ENCODE measurements around the gene FARP1.

FARP1 gene

DNA sequence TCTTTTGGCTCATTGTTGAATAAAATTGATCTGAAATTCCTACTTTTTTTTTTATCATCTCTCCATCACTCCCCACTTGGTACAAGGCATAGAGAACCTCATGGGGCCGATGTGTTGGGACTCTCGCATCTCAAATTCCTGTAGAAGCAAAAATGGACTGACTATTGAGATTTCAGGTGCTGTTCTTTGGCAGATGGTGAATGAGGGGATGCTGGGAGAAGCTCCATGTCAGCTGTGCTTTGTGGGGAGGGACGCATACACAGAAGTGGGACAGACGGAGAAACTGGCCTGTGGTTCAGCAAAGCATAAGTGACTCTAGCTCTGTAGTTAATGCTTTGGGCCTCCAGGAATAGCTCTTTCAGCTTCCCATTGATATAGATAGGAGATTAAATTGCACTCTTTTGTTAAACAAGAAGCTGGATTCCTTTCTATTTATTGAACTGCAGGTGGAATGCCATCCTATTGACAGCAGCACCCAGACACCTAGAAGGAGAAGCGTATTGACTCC, 228.7 kb downstream of the FARP1 start:
- DNase-seq, result no peak

DNA sequence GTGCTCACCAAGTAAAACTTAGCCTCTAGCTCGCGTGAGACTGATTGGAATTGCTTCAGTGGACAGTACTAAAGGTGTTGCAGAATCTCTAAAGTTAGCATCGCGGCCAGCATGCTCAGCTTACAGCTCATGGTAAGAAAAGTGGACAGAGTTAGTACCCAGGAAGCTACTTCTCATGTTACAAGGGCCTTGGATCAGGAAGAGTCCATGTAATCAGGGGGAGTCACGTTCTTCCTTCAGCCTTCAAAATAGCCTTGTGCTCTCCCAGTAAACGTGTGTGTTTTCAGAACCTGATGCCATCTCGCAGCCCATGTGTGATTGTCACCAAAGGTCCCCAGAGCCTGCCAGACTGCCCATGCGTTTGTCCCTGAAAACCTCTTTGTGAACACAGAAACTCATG, 230.0 kb downstream of the FARP1 start:
- DNase-seq, result peak; percentile 23

DNA sequence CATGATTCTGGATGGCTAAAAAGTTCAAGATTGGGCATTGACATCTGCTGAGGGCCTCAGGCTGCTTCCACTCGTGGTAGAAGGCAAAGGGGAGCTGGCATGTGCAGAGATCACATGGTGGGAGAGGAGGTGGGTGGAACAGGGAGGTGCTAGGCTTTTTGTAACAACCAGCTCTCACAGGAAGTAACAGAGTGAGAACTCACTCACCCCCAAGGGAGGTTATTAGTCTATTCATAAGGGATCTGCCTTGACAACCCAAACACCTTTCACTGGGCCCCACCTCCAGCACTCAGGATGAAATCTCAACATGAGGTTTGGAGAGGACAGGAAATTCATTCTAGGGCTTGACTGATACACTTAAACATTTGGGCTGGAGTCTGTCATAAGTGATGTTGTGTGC, 231.9 kb downstream of the FARP1 start:
- DNase-seq, result no peak

DNA sequence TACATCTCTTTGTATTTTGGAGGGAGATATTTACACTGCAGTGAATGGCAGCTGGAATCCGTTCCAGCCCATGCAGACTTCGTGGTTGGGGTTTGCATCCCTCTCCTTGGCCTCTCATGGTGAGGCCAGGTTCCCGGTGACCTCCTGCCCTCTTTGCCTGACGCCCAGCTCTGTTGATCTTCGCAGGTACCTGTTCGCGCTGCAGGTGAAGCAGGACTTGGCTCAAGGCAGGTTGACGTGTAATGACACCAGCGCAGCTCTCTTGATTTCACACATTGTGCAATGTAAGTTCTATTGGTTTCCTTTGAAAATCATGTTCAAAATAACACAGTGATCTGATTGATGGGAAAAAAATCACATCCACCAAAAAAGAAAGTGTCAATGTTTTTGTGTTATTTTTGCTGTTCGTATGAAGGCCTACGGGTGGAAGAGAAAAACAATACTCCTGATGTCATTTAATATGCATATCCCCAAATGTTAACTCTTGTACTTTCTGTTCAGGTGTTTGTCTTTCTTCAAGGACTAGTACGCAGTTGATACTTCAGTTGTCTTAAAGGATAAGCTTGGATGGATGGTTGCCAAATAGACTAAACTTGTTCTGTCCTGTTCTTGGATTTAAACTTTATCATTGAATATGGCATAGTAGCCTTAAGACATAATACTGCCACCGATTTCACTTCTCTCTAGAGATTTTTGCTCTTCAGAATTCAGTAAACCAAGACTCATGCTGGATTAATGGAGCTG, 234.9 kb downstream of the FARP1 start:
- no peak for DNase-seq

DNA sequence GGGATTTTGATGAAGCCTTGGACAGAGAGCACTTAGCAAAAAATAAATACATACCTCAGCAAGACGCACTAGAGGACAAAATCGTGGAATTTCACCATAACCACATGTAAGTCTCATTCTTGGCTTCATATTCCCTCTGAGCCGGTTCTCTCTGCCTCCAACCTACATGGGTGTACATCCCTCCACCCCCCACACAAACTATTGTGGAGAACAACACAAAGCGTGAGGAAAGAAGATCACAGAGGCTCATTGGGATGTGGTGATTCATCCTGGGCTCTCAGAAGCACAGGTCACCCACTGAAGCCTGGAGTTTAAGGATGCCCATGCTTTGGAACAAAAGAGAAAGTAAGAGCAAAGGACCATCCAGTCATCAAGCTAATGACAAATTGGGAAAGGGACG, 241.8 kb downstream of the FARP1 start:
- peak; percentile 81 for DNase-seq

DNA sequence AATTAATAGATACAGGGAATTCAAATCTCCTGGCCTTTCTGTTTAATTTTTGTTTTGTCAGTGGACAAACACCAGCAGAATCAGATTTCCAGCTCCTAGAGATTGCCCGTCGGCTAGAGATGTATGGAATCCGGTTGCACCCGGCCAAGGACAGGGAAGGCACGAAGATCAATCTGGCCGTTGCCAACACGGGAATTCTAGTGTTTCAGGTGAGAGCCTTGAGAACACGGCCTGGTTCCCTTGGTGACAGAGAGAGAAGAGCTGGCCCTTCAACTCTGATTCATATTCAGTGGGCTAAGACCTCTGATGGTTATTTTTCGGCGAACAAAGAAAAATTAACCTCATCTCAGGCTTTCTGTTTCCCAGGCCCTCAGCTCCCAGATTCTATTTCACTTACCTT, 242.7 kb downstream of the FARP1 start:
- DNase-seq, result no peak

DNA sequence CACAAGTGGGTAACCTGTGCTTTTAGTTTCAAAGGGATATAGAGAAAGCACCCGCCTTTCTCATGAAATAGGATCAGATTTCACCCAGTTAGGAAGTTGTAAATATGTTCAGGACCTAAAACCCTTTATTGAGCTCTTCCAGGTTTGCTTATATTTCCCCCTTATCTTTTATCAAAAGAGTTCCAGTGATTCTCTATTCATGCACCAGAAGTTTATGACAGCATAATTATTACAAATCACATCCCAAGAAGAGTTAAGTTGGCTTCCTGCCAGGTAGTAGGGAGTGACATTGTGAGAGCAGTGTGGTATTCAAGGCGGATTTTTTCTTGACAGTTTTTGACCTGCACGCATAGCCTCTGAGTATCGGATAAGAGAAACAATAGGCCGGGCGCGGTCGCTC, 243.7 kb downstream of the FARP1 start:
- DNase-seq, result peak; percentile 11

DNA sequence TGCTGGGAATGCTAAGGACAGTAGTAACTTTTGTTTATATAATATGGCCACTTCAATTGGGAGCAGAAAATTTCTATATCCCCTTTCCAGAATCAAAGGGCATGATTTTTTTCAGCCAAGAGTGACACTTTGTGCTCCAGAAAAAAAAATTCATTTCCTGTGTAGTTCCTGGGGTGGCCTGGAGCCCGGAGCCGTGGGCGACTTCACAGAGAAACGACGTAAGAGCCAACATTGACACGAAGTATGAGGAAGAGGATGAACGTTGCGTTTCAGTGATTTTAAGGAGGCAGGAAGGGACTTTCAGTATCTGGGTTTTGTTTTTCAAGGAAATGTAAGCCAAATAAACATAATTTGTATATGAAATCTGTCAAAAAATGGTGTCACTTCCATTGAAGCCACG, 246.4 kb downstream of the FARP1 start:
- DNase-seq, result no peak

DNA sequence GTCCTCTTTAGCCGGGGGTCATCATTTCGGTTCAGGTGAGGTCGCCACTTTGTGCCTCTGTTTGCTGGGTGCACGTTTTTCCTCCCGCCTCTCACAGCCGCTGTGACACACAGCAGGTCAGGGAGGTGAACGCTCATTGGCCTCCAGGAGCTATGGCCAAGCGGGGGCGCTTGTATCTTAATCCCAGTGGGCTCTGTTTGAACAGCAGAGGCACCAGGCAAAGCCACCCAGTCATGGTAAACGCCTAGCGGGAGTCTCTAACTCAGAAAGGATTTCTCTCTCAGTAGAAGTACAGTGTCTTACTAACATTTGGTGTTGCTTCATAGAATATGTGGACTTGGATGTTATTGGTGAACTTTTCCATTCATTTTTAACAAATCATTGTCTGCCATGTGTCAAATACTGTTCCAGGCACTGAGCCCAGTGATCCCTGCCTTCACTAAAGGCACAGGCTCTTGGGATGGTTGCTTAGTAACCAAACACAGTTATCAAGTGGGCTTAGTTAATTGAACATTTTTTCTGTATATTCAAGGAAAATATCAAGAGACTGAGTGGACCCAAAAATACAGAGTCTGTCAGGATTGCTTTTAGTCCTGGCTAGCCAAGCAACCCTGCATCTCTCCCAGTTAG, 247.3 kb downstream of the FARP1 start:
- DNase-seq, result no peak

DNA sequence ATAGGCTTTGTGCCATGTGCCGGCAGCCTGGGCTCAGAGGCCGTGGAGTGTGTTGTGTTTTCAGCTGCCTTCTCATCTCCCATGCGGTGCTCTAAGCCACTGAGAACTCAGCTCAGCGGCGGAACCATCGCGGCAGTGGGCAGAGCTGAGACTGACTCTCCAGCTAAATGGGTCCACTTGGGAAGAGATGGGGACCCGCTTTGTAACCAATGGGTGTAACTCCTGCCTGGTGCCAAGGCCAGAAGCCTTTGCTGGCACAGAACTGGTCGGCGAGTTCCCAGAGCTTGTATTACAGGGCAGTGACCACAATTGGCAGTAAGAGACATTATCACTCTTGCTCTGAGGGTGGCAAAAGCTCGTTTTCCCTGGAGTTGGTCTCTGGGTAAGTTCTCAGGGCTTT, 251.0 kb downstream of the FARP1 start:
- no peak for DNase-seq

DNA sequence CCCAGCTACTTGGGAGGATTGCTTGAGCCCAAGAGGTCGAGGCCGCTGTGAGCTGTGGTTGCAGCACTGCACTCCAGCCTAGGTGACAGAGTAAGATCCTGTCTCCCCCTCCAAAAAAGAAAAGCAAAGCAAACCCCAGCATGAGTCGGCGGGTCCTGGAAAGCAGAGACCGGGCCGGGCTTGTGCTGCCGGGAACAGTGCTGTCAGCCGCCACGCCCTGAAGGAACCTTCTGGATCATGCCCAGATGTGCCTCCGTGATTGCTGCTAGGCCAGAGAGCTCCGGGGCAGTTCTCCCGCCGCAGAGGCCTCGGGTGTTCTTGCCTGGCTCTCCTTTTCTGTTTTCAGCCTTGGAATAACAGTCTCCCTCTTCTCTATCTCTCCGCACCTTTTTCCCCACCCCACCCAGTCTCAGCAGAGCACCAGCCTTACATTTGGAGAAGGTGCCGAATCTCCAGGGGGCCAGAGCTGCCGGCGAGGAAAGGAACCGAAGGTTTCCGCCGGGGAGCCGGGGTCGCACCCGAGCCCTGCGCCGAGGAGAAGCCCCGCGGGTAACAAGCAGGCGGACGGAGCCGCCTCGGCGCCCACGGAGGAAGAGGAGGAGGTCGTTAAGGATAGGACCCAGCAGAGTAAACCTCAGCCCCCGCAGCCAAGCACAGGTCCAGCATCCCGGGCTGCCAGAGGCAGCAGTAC, 252.1 kb downstream of the FARP1 start:
- no peak for DNase-seq

DNA sequence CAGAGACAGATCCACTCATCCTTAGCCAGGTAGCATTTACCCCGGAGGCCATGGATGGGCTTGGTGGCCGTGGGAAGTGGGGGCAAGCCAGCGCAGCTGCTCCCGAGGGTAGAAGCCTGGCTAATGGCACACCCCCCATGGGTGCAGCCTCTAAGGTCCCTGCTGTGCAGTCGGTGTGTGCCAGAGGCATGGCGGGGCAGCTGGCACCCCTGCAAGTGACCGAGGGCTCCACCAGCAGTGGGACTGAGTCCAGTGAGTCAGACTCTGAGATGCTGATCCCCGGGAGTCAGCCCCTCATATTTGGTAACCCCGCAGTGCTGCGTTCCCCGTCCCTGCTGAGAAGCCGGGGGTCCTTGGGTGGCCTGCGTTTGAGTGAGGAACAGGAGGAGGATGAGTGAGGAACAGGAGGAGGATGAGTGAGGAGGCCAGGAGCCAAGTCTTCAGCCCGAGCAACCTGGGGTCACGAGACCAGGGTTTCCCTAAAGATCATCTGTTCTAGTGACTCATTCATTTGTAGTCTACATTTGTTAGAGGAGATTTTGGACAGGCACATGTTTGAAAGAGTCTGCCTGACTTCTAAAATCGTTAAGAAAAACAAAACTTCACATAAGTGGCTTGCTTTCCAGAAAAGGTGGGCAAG, 253.3 kb downstream of the FARP1 start:
- DNase-seq, result no peak

DNA sequence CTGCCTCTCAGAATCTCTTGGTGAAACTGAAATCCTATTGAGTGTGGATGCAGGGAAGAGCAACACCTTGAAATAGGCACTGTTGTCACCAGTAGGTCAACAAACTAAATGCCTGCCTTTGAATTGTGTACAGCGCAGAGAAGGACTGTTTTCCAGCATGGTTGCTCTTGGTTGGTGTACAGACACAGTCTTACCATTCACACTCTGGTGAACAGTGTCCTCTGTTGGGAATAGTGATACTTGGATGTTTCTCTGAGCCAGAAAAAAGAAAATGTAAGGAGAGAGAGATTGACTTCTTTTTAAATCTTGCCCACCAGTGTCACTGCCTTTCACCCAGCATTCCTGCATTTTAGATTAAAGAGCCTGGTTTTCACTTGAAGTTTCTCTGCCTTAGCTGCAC, 254.3 kb downstream of the FARP1 start:
- no peak for DNase-seq

DNA sequence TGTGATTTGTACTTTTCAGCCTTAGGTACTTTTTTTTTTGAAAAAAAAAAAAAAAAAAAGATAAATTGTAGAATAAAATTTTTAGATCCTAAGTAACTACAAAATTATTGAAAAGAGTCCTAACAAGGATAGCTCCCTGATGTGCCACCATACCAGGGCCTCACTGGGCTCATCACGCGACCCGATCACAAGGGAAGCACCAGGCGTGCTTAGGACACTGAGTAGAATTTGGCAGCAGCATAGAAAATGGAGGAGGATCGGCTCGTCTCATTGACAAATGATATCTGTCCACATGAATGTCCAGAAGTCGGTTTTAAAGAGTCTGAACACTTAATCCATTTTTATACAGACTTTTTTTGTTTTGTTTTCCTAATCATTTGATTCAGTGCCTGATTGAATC, 255.0 kb downstream of the FARP1 start:
- DNase-seq, result no peak

DNA sequence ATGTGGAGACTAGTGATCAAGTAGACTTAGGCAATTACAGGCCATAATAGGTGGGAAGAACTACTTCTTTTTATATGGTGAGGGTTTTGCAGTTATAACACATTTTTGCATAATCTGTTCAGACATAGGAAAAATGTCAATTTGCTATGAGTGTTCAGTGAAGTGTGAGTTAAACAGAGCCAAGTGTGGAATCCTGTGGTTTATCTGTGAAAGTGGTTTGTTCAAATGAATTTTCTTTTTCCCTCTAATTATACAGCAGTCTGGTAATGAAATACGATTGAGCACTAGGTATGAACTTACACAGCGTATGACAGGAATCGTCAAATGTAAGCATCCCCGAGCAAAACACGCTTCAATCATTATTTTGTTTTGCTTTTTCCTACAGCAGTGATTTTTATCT, 255.7 kb downstream of the FARP1 start:
- no peak for DNase-seq

DNA sequence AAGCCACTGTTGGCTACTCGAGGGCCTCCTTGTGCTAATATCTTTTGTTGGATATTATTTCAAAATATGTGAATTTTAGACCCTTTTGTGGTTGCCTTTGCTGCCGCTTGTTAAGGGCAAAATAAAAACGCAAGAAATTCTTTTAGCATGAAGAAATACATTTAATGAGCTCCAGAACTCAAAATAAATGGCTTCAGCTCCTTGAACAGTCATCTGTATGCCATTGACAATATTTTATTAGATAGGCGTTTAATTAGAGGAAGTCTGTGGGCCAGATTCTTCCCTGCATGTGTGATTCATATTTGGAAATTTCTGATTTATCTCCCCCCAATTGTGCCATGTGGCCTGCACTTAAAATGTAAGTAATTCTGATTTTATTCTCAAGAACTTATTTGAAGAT, 256.9 kb downstream of the FARP1 start:
- DNase-seq, result no peak

DNA sequence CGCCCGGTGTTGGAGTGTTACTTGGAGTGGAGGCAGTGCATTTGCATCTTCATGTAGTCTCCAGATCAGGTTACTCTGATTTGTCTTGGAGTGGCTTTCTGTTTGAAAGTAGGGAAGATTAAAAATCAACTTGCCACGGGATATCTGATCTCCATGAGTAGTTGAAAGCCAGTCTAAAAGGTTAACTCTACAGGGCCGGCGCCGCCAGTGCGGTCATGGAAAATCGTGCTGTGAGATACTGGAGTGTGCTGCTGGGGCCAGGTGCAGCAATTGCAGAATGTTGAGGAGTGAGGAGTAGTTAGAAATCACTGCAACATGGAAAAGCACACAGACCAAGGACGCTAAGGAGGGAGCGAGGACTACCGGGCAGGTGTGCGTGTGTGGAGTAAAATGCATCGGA, 259.0 kb downstream of the FARP1 start:
- no peak for DNase-seq

DNA sequence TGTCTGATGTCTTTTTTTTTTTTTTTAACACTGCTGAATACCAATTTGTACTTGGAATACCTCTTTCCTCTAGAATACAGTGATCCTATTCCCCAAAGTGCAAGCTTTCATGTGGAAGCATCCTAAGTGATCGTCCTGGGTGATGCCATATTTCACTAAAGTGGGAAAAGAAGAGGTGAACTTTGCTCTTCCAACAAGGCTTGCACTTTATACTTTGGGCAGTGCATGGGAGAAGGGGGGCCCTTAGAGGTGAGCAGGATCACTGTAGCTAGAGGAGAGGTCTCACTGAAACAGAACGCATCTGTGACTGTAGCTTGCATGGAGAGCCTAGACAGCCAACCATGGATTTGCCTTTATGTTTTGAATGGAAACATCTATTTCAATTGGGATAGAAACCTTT, 260.2 kb downstream of the FARP1 start:
- DNase-seq, result no peak

DNA sequence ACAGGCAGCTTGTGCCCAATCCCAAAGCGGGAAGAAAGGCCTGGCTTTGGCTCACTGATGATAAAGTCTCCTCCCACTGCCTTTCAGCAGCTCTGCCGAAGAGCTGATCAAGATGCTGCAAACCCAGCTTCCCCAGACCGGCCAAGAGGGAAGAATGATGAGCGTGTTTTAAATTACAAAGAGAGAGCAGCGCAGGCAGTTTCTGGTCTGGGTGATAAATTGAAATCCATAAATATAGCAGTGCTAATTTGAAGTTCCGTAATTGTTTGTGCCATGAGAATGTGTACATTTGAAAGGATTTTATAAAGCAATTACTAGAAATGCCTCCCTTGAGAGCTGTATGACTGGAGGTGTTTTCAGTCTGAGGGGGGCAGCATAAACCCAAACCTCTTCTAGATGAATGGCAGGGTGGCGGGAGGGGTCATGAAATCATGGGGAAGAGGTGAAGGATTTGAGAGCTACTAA, 262.2 kb downstream of the FARP1 start:
- no peak for DNase-seq

DNA sequence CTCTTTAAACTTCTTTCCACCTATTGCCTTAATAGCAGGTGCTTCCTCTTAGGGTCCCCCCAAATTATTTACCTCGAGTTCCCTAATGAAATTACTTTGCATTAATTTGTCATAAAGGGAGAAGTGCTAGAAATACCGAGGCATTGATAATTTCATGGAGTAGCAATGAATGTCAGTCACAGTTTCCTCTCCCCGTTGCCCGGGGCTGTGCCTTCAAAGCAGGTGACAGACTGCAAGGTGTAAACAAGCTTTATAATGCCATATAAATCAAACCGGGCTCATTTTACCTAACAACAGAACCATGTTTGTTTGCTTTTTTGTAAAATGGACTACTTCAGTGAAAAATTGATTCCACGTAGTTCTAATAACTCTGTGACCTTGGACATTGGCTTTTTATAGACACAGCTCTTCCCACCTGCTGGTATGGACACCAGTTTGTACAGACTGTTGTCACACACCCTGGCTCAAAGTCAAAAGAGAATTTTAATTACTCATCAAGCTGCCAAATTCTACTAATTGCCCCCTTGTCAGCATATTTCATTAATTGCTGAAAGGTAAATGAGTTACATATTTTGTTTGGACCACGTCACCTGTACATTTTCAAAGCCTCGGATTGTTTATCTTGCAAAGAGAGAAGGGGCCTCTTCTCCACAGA, 262.9 kb downstream of the FARP1 start:
- no peak for DNase-seq

DNA sequence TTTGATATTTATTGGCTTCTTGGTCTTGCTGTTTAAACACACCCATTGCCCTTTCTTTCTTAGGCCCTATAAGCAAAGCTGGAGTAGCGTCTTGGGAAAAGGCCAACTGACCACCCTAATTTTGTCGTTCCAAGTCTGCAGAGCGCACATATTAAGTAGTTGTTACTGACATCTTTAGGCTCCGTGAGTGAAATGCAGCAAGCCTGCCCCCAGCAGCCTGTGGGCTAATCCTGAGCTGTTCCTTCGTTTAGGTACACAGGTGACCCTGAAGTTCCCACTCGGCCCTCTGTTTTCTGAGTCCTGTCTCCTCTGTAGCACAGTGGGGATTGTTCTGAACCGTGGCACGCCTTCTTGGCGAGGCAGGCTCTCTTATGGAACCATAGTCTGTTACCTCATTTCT, 263.5 kb downstream of the FARP1 start:
- no peak for DNase-seq

DNA sequence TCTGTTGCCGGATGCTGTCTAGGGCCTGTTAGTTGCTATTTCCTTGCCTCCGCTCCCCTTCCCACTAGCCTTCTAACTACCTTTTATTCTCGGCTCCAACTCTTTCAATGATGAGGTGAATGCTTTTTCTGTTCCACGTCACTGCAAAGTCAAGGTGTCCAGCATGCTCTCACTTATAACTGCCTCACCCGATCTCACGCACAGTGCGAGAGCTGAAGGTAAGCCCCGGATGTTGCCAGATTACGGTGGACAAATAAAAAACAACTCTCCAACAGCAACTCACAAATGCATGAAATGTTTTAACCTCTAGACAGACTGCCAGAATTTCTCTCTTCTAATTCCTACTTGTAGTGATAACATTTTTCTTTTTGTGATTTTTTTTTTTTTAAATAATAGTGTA, 264.1 kb downstream of the FARP1 start:
- DNase-seq, result no peak

DNA sequence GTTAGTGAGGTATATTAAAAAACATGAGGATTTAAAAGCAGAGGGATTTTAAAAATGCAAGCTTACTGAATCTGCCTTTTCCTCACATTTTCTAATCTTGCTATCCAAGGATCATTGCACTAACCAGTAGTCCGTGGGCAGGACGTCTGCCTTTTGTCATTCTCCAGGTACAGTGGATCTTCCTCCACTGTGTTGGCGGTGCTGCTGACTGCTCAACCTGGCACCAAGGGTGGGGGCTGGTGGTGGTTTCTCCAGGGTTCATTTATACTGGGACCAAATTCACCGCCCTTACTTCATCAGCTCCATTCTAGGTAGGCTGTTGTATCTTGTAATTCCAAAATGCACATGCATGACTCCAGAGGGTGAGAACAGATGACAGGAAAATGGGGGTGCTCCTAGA, 264.7 kb downstream of the FARP1 start:
- no peak for DNase-seq
